ENCODE results near the gene FABP1. TPM values are rescaled to one million over a fixed set of nuclear protein-coding genes. Genes with fewer than 3 reads are reported as not detected.

FABP1 gene
- total RNA-seq, 1 experiment from 2014 or later: not detected

GRCh38 chr2:88172882-88173281 lies 45.0 kb upstream of the FABP1 start:
- TF ChIP-seq CTCF (conservative IDR thresholded peaks at IDR 0.05; ENCODE audit: low read depth, low read length) (no peak), EZH2 (IDR thresholded peaks at IDR 0.05; ENCODE audit: borderline replicate concordance, low read depth, low read length, poor library complexity, severe bottlenecking) (no peak)
- peaks cover 22% of the 10 kb centered on the region for H3K27me3 ChIP-seq (replicated peaks; ENCODE audit: insufficient read depth, low read depth, low read length, poor library complexity)
- no peak for DNase-seq (ENCODE audit: low spot score)
- intact Hi-C loops (cut with micrococcal nuclease; ENCODE audit: unreplicated experiment): no loop called here
- ChIA-PET POLR2A (ENCODE audit: low non-redundant PET) (no interaction called here), CTCF (no interaction called here)
- H3K4me3 ChIP-seq (ENCODE audit: low read depth, low read length, poor library complexity, severe bottlenecking): no peak overlapping the region
- no peak overlapping the region for H3K27ac ChIP-seq (ENCODE audit: low read depth, low read length, poor library complexity, severe bottlenecking)
- no peaks in the 10 kb centered on the region for H3K4me1 ChIP-seq (ENCODE audit: insufficient read depth, low read length, poor library complexity, severe bottlenecking)
- H3K36me3 ChIP-seq (ENCODE audit: insufficient read depth, low read length, poor library complexity, severe bottlenecking): no peaks in the 10 kb centered on the region
- no TSS peak for BruUV-seq (replicated peaks)
- no peaks in the 10 kb centered on the region for H3K9me3 ChIP-seq (ENCODE audit: low read depth, low read length, poor library complexity, severe bottlenecking)

DNA sequence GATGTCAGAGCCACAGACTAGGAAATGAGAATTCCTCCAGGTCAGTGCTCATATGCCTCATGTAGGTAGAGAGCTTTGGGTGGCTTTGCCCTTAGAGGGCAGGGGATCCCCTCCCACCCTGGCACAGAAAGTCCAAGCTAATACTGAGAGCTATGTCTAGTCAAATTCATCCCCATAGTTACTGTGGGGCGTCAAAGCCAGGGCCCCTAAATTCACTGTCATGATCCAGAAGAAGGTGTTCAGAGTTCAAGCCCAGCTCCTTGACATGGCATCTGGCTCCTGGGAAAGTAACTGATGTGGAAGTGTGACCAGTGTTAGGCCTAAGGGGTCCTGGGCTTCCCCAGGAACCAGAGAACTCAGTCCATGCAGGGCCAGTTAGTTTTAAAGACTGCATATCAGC lies 44.1 kb upstream of the FABP1 start:
- BruUV-seq (replicated peaks): no TSS peak
- Histone ChIP-seq H3K27ac (ENCODE audit: low read depth, low read length, poor library complexity, severe bottlenecking) (no peak overlapping the region), H3K36me3 (ENCODE audit: insufficient read depth, low read length, poor library complexity, severe bottlenecking) (no peaks in the 10 kb centered on the region), H3K27me3 (replicated peaks; ENCODE audit: insufficient read depth, low read depth, low read length, poor library complexity) (peaks cover 14% of the 10 kb centered on the region), H3K4me1 (ENCODE audit: insufficient read depth, low read length, poor library complexity, severe bottlenecking) (no peaks in the 10 kb centered on the region), H3K4me3 (ENCODE audit: low read depth, low read length, poor library complexity, severe bottlenecking) (no peak overlapping the region), H3K9me3 (ENCODE audit: low read depth, low read length, poor library complexity, severe bottlenecking) (no peaks in the 10 kb centered on the region)
- no peak for TF ChIP-seq CTCF (conservative IDR thresholded peaks at IDR 0.05; ENCODE audit: low read depth, low read length)
- TF ChIP-seq EZH2 (IDR thresholded peaks at IDR 0.05; ENCODE audit: borderline replicate concordance, low read depth, low read length, poor library complexity, severe bottlenecking): no peak
- POLR2A ChIA-PET (ENCODE audit: low non-redundant PET): no interaction called here
- CTCF ChIA-PET: no interaction called here
- no peak for DNase-seq (ENCODE audit: low spot score)
- intact Hi-C loops (cut with micrococcal nuclease; ENCODE audit: unreplicated experiment): no loop called here

DNA sequence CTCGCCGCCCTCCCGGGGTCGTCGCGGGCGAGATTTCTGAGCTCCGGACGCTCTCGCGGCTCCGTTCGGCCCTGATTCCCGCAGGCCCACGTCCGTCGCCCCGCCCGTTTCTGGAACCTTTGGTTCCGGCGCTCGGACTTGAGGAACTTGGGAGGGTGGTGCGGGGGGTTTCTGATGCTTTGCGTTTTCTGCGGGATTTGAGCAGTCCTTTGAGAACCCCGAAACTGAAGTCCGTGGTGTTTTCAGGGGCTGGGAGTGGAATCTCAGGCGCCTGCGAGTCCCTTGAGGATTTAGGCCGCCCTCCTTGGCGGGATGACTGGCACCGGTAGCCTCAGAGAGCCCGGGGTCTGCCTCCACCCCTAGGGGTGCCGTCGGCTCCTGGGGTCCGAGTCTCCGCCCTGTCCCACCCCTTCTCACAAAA lies 42.6 kb upstream of the FABP1 start:
- POLR2A ChIA-PET (ENCODE audit: low non-redundant PET): no interaction called here

More for the DNA sequence above, 42.6 kb upstream of the FABP1 start:
- intact Hi-C loops (cut with micrococcal nuclease; ENCODE audit: unreplicated experiment): no loop called here
- no TSS peak for BruUV-seq (replicated peaks)
- no peak overlapping the region for H3K27ac ChIP-seq (ENCODE audit: low read depth, low read length, poor library complexity, severe bottlenecking)
- no peaks in the 10 kb centered on the region for H3K9me3 ChIP-seq (ENCODE audit: low read depth, low read length, poor library complexity, severe bottlenecking)
- H3K27me3 ChIP-seq (replicated peaks; ENCODE audit: insufficient read depth, low read depth, low read length, poor library complexity): peaks cover 12% of the 10 kb centered on the region
- TF ChIP-seq CTCF (conservative IDR thresholded peaks at IDR 0.05; ENCODE audit: low read depth, low read length) (no peak), EZH2 (IDR thresholded peaks at IDR 0.05; ENCODE audit: borderline replicate concordance, low read depth, low read length, poor library complexity, severe bottlenecking) (no peak)
- CTCF ChIA-PET: no interaction called here
- H3K36me3 ChIP-seq (ENCODE audit: insufficient read depth, low read length, poor library complexity, severe bottlenecking): no peaks in the 10 kb centered on the region
- H3K4me1 ChIP-seq (ENCODE audit: insufficient read depth, low read length, poor library complexity, severe bottlenecking): no peaks in the 10 kb centered on the region
- no peak for DNase-seq (ENCODE audit: low spot score)
- no peak overlapping the region for H3K4me3 ChIP-seq (ENCODE audit: low read depth, low read length, poor library complexity, severe bottlenecking)
